ENCODE results near the gene ZNF783.

The ZNF783 gene

DNA sequence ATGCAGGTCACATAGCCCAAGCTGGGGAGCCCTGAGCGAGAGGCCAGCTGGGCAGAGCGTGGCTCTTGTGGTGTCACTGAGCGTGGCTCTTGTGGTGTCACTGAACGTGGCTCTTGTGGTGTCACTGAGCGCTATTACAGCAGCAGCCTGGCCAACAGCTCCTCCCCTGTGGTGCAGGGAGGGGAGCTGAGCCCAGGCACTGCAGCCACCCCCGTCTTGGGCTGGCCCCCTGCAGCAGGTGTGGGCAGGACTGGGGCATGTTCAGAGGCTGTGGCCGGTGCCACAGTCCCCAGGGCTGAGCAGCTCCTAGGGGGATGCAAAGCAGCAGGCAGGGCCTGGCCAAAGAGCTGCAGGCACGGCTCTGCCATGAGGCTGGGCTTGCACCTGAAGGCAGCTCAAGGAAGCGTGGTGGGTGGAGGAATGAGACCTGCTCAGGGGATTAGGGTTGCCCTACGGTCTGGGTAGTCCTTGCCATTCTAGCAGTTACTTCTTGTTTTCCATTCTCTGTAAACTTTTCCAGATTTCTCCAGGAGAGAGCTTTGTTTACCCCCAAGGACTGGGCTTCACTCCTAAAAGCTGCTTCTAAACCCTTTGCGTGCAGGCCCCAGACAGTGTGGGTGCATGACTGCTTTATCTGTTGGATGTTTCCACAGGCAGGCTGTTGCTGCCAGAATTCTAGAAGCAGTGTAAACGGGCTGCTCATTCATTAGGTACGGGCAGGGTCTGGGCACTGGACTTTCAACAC is 29.2 kb downstream of the ZNF783 start:
- no peaks in the 10 kb centered on the region for H3F3A ChIP-seq (ENCODE audit: control insufficient read depth, insufficient read depth)
- H3K4me1 ChIP-seq (ENCODE audit: control insufficient read depth, low read length), result no peaks in the 10 kb centered on the region
- H4K20me1 ChIP-seq (ENCODE audit: control insufficient read depth, insufficient read depth, low read depth, low read length), result no peaks in the 10 kb centered on the region
- no peaks in the 10 kb centered on the region for H3K9me3 ChIP-seq (ENCODE audit: control insufficient read depth, insufficient read depth, low read length)
- H3K27ac ChIP-seq (ENCODE audit: low read depth, low read length), result no peak overlapping the region
- no peak for TF ChIP-seq EZH2phosphoT487 (IDR thresholded peaks at IDR 0.05; ENCODE audit: borderline replicate concordance, low read length)
- TF ChIP-seq, protein P1, sequence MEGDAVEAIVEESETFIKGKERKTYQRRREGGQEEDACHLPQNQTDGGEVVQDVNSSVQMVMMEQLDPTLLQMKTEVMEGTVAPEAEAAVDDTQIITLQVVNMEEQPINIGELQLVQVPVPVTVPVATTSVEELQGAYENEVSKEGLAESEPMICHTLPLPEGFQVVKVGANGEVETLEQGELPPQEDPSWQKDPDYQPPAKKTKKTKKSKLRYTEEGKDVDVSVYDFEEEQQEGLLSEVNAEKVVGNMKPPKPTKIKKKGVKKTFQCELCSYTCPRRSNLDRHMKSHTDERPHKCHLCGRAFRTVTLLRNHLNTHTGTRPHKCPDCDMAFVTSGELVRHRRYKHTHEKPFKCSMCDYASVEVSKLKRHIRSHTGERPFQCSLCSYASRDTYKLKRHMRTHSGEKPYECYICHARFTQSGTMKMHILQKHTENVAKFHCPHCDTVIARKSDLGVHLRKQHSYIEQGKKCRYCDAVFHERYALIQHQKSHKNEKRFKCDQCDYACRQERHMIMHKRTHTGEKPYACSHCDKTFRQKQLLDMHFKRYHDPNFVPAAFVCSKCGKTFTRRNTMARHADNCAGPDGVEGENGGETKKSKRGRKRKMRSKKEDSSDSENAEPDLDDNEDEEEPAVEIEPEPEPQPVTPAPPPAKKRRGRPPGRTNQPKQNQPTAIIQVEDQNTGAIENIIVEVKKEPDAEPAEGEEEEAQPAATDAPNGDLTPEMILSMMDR (IDR thresholded peaks at IDR 0.05; ENCODE audit: low read depth, low read length, poor library complexity, severe bottlenecking), result no peak
- no peaks in the 10 kb centered on the region for H3K9me2 ChIP-seq (replicated peaks; ENCODE audit: control insufficient read depth, low read length)
- H3K4me2 ChIP-seq (ENCODE audit: low read length), result no peak overlapping the region
- no peaks in the 10 kb centered on the region for H3K27me3 ChIP-seq (ENCODE audit: control insufficient read depth, low read length)
- no peak overlapping the region for H3K4me3 ChIP-seq (ENCODE audit: low read length)
- H3K36me3 ChIP-seq (ENCODE audit: control insufficient read depth, low read length), result no peaks in the 10 kb centered on the region
- no peaks in the 10 kb centered on the region for H3K79me2 ChIP-seq (ENCODE audit: control insufficient read depth, low read length)

DNA sequence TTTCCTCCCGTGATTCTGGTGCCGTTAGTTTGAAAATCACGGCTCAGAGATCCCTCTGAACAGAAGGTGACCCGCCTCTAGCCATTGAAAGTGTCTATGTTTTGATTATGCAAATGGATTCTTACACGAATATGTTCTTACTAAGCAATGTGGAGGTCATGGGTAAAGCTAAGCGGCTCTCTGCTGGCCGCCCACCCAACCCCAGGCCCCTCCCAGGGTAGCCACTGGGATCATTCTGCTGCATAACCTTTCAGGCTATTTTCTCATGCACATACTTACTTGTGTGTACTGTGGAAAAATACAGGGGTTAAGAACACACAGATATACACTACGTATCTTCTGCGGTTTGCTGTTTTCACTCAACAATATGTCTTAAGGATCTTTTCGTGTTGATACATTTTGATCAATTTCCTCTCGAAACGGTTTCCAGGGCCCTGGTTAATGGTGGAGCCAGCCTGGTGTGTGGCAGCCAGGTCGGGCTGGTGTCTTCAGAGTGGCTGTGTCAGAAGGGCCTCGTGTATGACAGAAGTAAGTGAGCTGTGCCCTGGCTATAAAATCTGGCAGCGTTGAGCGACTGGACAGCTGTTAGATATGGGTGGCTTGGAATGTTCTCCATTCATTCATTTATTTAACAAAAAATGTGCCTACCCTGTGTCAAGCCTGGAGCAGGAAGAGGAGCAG is 29.9 kb downstream of the ZNF783 start:
- no peaks in the 10 kb centered on the region for H3K27me3 ChIP-seq (ENCODE audit: control insufficient read depth, low read length)
- H3K4me3 ChIP-seq (ENCODE audit: low read length), result no peak overlapping the region
- no peaks in the 10 kb centered on the region for H4K20me1 ChIP-seq (ENCODE audit: control insufficient read depth, insufficient read depth, low read depth, low read length)
- H3K9me2 ChIP-seq (replicated peaks; ENCODE audit: control insufficient read depth, low read length), result no peaks in the 10 kb centered on the region
- H3K4me1 ChIP-seq (ENCODE audit: control insufficient read depth, low read length), result no peaks in the 10 kb centered on the region
- H3K9me3 ChIP-seq (ENCODE audit: control insufficient read depth, insufficient read depth, low read length), result no peaks in the 10 kb centered on the region
- no peak for TF ChIP-seq EZH2phosphoT487 (IDR thresholded peaks at IDR 0.05; ENCODE audit: borderline replicate concordance, low read length)
- TF ChIP-seq, protein P1 (IDR thresholded peaks at IDR 0.05; ENCODE audit: low read depth, low read length, poor library complexity, severe bottlenecking), result no peak
- no peaks in the 10 kb centered on the region for H3K36me3 ChIP-seq (ENCODE audit: control insufficient read depth, low read length)
- H3K4me2 ChIP-seq (ENCODE audit: low read length), result no peak overlapping the region
- no peak overlapping the region for H3K27ac ChIP-seq (ENCODE audit: low read depth, low read length)
- H3F3A ChIP-seq (ENCODE audit: control insufficient read depth, insufficient read depth), result no peaks in the 10 kb centered on the region
- H3K79me2 ChIP-seq (ENCODE audit: control insufficient read depth, low read length), result no peaks in the 10 kb centered on the region

DNA sequence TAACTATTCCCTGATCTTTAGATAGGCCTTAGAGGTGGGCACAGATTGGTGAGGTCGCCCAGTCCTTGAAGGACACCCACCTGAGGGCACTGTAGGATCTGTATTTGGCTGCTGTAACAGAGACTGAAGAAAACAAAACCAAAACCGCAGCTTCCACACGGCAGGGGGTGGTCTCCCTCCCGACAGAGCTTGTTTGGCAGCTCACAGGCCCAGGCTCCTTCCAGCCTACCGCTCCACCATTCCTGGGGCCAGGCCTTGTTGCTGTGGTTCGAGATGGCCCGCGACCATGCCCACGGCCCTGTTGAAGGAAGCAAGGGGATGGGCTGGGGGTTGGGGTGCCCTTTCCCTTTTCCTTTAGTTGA is 30.4 kb downstream of the ZNF783 start:
- H3K9me2 ChIP-seq (replicated peaks; ENCODE audit: control insufficient read depth, low read length), result no peaks in the 10 kb centered on the region
- no peaks in the 10 kb centered on the region for H3K4me1 ChIP-seq (ENCODE audit: control insufficient read depth, low read length)
- H3K9me3 ChIP-seq (ENCODE audit: control insufficient read depth, insufficient read depth, low read length), result no peaks in the 10 kb centered on the region
- no peaks in the 10 kb centered on the region for H3F3A ChIP-seq (ENCODE audit: control insufficient read depth, insufficient read depth)
- no peak overlapping the region for H3K27ac ChIP-seq (ENCODE audit: low read depth, low read length)
- H3K27me3 ChIP-seq (ENCODE audit: control insufficient read depth, low read length), result no peaks in the 10 kb centered on the region
- no peak overlapping the region for H3K4me3 ChIP-seq (ENCODE audit: low read length)
- no peaks in the 10 kb centered on the region for H3K36me3 ChIP-seq (ENCODE audit: control insufficient read depth, low read length)
- no peaks in the 10 kb centered on the region for H3K79me2 ChIP-seq (ENCODE audit: control insufficient read depth, low read length)
- no peaks in the 10 kb centered on the region for H4K20me1 ChIP-seq (ENCODE audit: control insufficient read depth, insufficient read depth, low read depth, low read length)
- TF ChIP-seq, protein P1 (IDR thresholded peaks at IDR 0.05; ENCODE audit: low read depth, low read length, poor library complexity, severe bottlenecking), result no peak
- no peak for TF ChIP-seq EZH2phosphoT487 (IDR thresholded peaks at IDR 0.05; ENCODE audit: borderline replicate concordance, low read length)
- no peak overlapping the region for H3K4me2 ChIP-seq (ENCODE audit: low read length)
